ENCODE measurements around the gene SERPINA5. TPM values are rescaled to one million over a fixed set of nuclear protein-coding genes. Genes with fewer than 3 reads are reported as not detected.
A peak's percentile ranks its signal among the peaks of the same experiment; 100 is the strongest.
"Not testable (repeated sequence)": the region's sequence is repeated elsewhere in the genome, so short reads cannot be mapped to it uniquely, and the experiment has no call there.

Gene SERPINA5
- total RNA-seq, 1 donor from 2014 or later, result 15.5 TPM

- no peak for DNase-seq (ENCODE audit: low read depth)
These were observed 42.8 kb downstream of the SERPINA5 start for GRCh38 chr14:94623856-94624499.

GRCh38 chr14:94624537-94625352 is 43.5 kb downstream of the SERPINA5 start:
- DNase-seq (ENCODE audit: low read depth), result no peak

- no peak for DNase-seq (ENCODE audit: low read depth)
These were observed 44.1 kb downstream of the SERPINA5 start for GRCh38 chr14:94625353-94625635.

GRCh38 chr14:94628578-94628977 is 47.4 kb downstream of the SERPINA5 start:
- DNase-seq (ENCODE audit: low read depth), result no peak

- no peak for DNase-seq (ENCODE audit: low read depth)
These were observed 49.2 kb downstream of the SERPINA5 start for GRCh38 chr14:94630396-94630795.

- DNase-seq (ENCODE audit: low read depth), result no peak
These were observed 49.8 kb downstream of the SERPINA5 start for GRCh38 chr14:94631050-94631449.

- DNase-seq (ENCODE audit: low read depth), result no peak
These were observed 50.5 kb downstream of the SERPINA5 start for GRCh38 chr14:94631536-94632304.

- DNase-seq (ENCODE audit: low read depth), result no peak
These were observed 51.0 kb downstream of the SERPINA5 start for GRCh38 chr14:94632305-94632590.

GRCh38 chr14:94633121-94633520 is 51.9 kb downstream of the SERPINA5 start:
- no peak for DNase-seq (ENCODE audit: low read depth)

GRCh38 chr14:94635154-94635553 is 53.9 kb downstream of the SERPINA5 start:
- peak; percentile 17 for DNase-seq (ENCODE audit: low read depth)

- peak; percentile 11 for DNase-seq (ENCODE audit: low read depth)
These were observed 55.7 kb downstream of the SERPINA5 start for GRCh38 chr14:94636744-94637412.

GRCh38 chr14:94637814-94638213 is 56.6 kb downstream of the SERPINA5 start:
- not testable (repeated sequence) for DNase-seq (ENCODE audit: low read depth)

- peak; percentile 32 for DNase-seq (ENCODE audit: low read depth)
These were observed 57.1 kb downstream of the SERPINA5 start for GRCh38 chr14:94638339-94638738.

- DNase-seq (ENCODE audit: low read depth), result peak; percentile 4
These were observed 58.0 kb downstream of the SERPINA5 start for GRCh38 chr14:94638961-94639817.

- peak; percentile 9 for DNase-seq (ENCODE audit: low read depth)
These were observed 59.8 kb downstream of the SERPINA5 start for GRCh38 chr14:94640721-94641631.

GRCh38 chr14:94641632-94641955 is 60.4 kb downstream of the SERPINA5 start:
- no peak for DNase-seq (ENCODE audit: low read depth)

All from renal cortical epithelial cell (primary cell).